Measurements from ENCODE around the gene NFE2L1. TPM values are rescaled to one million over a fixed set of nuclear protein-coding genes. Genes with fewer than 3 reads are reported as not detected.

NFE2L1 gene
- total and polyA plus RNA-seq, 2 experiments from 2014 or later, result 28.0 to 66.4 TPM

GRCh38 chr17:48052956-48053757 lies 5.0 kb downstream of the NFE2L1 start:
- TF ChIP-seq EZH2phosphoT487 (IDR thresholded peaks at IDR 0.05; ENCODE audit: insufficient read depth, low read depth) (no peak), EZH2 (IDR thresholded peaks at IDR 0.05; ENCODE audit: insufficient read depth, poor library complexity, severe bottlenecking) (no peak)
- Histone ChIP-seq H3F3A (ENCODE audit: insufficient read depth) (peaks cover 46% of the 10 kb centered on the region), H3K27me3 (replicated peaks; ENCODE audit: insufficient read depth) (no peaks in the 10 kb centered on the region), H3K79me2 (ENCODE audit: insufficient read depth) (peaks cover 85% of the 10 kb centered on the region), H3K9me3 (ENCODE audit: low read depth) (no peaks in the 10 kb centered on the region), H2AFZ (no peak overlapping the region), H3K9me2 (ENCODE audit: insufficient read depth) (no peaks in the 10 kb centered on the region), H3K4me2 (ENCODE audit: unreplicated experiment) (peak overlapping the region; percentile 92), H3K9ac (peak overlapping the region; percentile 93), H4K20me1 (ENCODE audit: insufficient read depth) (no peaks in the 10 kb centered on the region), H3K4me1 (ENCODE audit: insufficient read depth) (peaks cover 68% of the 10 kb centered on the region), H3K27ac (peak overlapping the region; percentile 91), H3K36me3 (ENCODE audit: low read depth) (peaks cover 14% of the 10 kb centered on the region; the same call in 1 of the 2 replicates), H3K4me3 (peak overlapping the region; percentile 64)
- WGBS, 2 experiments (ENCODE audit: low coverage in 1 of 2, low lambda C conversion rate in 2 of 2, missing lambda C conversion rate in 2 of 2), result 17 to 22% methylated on average over 5 of the region's 5 CpGs
- DNase-seq, result peak; percentile 45
- in situ Hi-C loops (cut with MboI), result no loop called here

- in situ Hi-C loops (cut with MboI), result no loop called here
- Histone ChIP-seq H3K36me3 (ENCODE audit: low read depth) (peaks cover 14% of the 10 kb centered on the region; the same call in 1 of the 2 replicates), H3K79me2 (ENCODE audit: insufficient read depth) (peaks cover 85% of the 10 kb centered on the region), H2AFZ (no peak overlapping the region), H3K4me3 (peak overlapping the region; percentile 64), H3K9me2 (ENCODE audit: insufficient read depth) (no peaks in the 10 kb centered on the region), H3F3A (ENCODE audit: insufficient read depth) (peaks cover 45% of the 10 kb centered on the region), H4K20me1 (ENCODE audit: insufficient read depth) (no peaks in the 10 kb centered on the region), H3K4me1 (ENCODE audit: insufficient read depth) (peaks cover 68% of the 10 kb centered on the region), H3K9ac (peak overlapping the region; percentile 93), H3K27me3 (replicated peaks; ENCODE audit: insufficient read depth) (no peaks in the 10 kb centered on the region), H3K9me3 (ENCODE audit: low read depth) (no peaks in the 10 kb centered on the region), H3K4me2 (ENCODE audit: unreplicated experiment) (peak overlapping the region; percentile 92), H3K27ac (peak overlapping the region; percentile 91)
- DNase-seq, result no peak
- whole genome bisulfite sequencing, 2 experiments (ENCODE audit: low coverage in 1 of 2, low lambda C conversion rate in 2 of 2, missing lambda C conversion rate in 2 of 2), result 12 to 15% methylated on average over 6 of the region's 6 CpGs
- TF ChIP-seq EZH2 (IDR thresholded peaks at IDR 0.05; ENCODE audit: insufficient read depth, poor library complexity, severe bottlenecking) (no peak), EZH2phosphoT487 (IDR thresholded peaks at IDR 0.05; ENCODE audit: insufficient read depth, low read depth) (no peak)
These were observed 5.6 kb downstream of the NFE2L1 start for GRCh38 chr17:48053758-48054237.

GRCh38 chr17:48054238-48055185 lies 6.4 kb downstream of the NFE2L1 start:
- H4K20me1 ChIP-seq (ENCODE audit: insufficient read depth), result no peaks in the 10 kb centered on the region
- peaks cover 16% of the 10 kb centered on the region; the same call in 1 of the 2 replicates for H3K36me3 ChIP-seq (ENCODE audit: low read depth)
- peak overlapping the region; percentile 91 for H3K27ac ChIP-seq
- TF ChIP-seq EZH2 (IDR thresholded peaks at IDR 0.05; ENCODE audit: insufficient read depth, poor library complexity, severe bottlenecking) (no peak), EZH2phosphoT487 (IDR thresholded peaks at IDR 0.05; ENCODE audit: insufficient read depth, low read depth) (no peak)
- WGBS, 2 experiments (ENCODE audit: low coverage in 1 of 2, low lambda C conversion rate in 2 of 2, missing lambda C conversion rate in 2 of 2), result 20% methylated on average over 27 to 32 of the region's 34 CpGs
- DNase-seq, result peak; percentile 88
- no peaks in the 10 kb centered on the region for H3K9me2 ChIP-seq (ENCODE audit: insufficient read depth)
- in situ Hi-C loops (cut with MboI), result no loop called here
- H3F3A ChIP-seq (ENCODE audit: insufficient read depth), result peaks cover 38% of the 10 kb centered on the region
- peaks cover 68% of the 10 kb centered on the region for H3K4me1 ChIP-seq (ENCODE audit: insufficient read depth)
- no peak overlapping the region for H2AFZ ChIP-seq
- H3K4me3 ChIP-seq, result peak overlapping the region; percentile 64
- peaks cover 85% of the 10 kb centered on the region for H3K79me2 ChIP-seq (ENCODE audit: insufficient read depth)
- no peaks in the 10 kb centered on the region for H3K9me3 ChIP-seq (ENCODE audit: low read depth)
- peak overlapping the region; percentile 93 for H3K9ac ChIP-seq
- no peaks in the 10 kb centered on the region for H3K27me3 ChIP-seq (replicated peaks; ENCODE audit: insufficient read depth)
- H3K4me2 ChIP-seq (ENCODE audit: unreplicated experiment), result peak overlapping the region; percentile 92
